Central memory CD8-positive, alpha-beta T cell (primary cell): ENCODE data around the gene SMIM26.
"Not testable (repeated sequence)": the region's sequence is repeated elsewhere in the genome, so short reads cannot be mapped to it uniquely, and the experiment has no call there.

Source experiments
- ATAC-seq: fragments of 150-1000 bp; cut with Tn5 transposase; replicated peaks from 2 replicates; pipeline ENCODE4 v1.10.0; 2022; ENCODE audit warnings: mild to moderate bottlenecking, moderate FRiP score, moderate number of reproducible peaks; ENCODE audit not compliant: poor library complexity, severe bottlenecking; ENCODE audit errors: extremely low read depth
- DNase-seq, 2 donors: peaks; one replicate each; pipeline ENCODE4 v3.0.0; 2021; ENCODE audit warnings: low spot score in 2 of 2
- H3K27ac Mint-ChIP-seq: one replicate; pipeline ENCODE4 v1.8.0; 2022; ENCODE audit warnings: low read depth, mild to moderate bottlenecking, moderate library complexity, mixed read lengths
- H3K27me3 Mint-ChIP-seq: one replicate; pipeline ENCODE4 v1.8.0; 2022; ENCODE audit warnings: mixed read lengths
- H3K36me3 Mint-ChIP-seq: one replicate; pipeline ENCODE4 v1.8.0; 2022; ENCODE audit warnings: mild to moderate bottlenecking, moderate library complexity, mixed read lengths; ENCODE audit not compliant: insufficient read depth
- H3K4me1 Mint-ChIP-seq: one replicate; pipeline ENCODE4 v1.8.0; 2022; ENCODE audit warnings: mixed read lengths
- H3K4me3 Mint-ChIP-seq: one replicate; pipeline ENCODE4 v1.8.0; 2022; ENCODE audit warnings: mild to moderate bottlenecking, moderate library complexity, mixed read lengths
- H3K9me3 Mint-ChIP-seq: one replicate; pipeline ENCODE4 v1.8.0; 2022; ENCODE audit warnings: mixed read lengths

SMIM26 gene

DNA sequence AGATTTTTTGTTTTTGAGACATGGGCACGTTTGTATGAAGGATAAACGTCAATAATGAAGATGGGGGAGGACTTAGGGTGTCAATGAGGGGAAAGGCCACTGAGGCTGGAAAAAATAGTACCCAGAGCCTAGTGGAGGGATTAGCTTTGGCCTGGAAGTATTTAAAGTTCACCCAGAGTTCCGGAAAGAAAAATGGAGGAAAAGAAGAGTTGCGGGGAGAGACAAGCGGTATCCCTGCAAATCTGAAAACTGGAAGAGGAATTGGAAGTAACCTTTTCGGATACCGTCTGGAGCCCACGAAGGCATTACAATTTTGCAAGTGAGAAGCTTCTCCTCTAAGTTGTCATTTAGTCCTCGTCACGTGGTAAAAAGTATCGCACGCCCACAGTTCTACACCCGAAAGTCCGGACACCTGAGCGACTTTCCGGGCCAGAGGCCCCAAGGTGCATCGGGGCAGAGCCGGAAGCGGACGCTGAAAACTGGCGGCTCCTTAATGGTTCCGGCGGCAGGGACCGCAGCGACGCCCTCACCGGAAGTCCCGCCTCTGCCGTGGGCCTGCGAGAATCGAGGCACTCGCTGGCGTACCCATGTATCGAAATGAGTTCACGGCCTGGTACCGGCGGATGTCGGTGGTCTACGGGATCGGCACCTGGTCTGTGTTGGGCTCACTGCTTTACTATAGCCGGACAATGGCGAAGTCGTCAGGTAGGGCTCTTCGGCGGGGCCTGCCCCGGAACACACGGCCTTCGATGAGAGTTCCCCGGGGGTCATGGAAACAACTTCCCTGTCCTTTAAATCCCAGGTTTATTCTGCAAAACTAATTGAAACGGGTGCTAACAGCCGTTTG lies at the start of gene SMIM26:
Gene SMIM26, plus strand, starts transcription at position 541 of the 847 bp plus-strand sequence. Its CDS starts 47 bp downstream, at position 588.
- ATAC-seq: peak; percentile 99
- Mint-ChIP-seq H3K4me3 (peak within 1 kb of the TSS; percentile 79), H3K27ac (peak within 1 kb of the TSS; percentile 99), H3K27me3 (no peaks in the 10 kb centered on the region), H3K36me3 (peaks cover 26% of the 10 kb centered on the region), H3K9me3 (no peaks in the 10 kb centered on the region), H3K4me1 (peaks cover 12% of the 10 kb centered on the region)
- peak; percentile 86 to 90 for DNase-seq

GRCh38 chr20:18522066-18522465 lies 45.2 kb upstream of the SMIM26 start:
- H3K9me3 Mint-ChIP-seq, H3K27ac Mint-ChIP-seq, ATAC-seq, DNase-seq, H3K4me3 Mint-ChIP-seq, H3K27me3 Mint-ChIP-seq, H3K4me1 Mint-ChIP-seq: not testable (repeated sequence)
- peaks cover 26% of the 10 kb centered on the region for H3K36me3 Mint-ChIP-seq

- DNase-seq (no peak), ATAC-seq (no peak)
- H3K9me3 Mint-ChIP-seq: no peaks in the 10 kb centered on the region
- H3K27me3 Mint-ChIP-seq: no peaks in the 10 kb centered on the region
- no peak overlapping the region for H3K4me3 Mint-ChIP-seq
- H3K4me1 Mint-ChIP-seq: no peaks in the 10 kb centered on the region
- H3K36me3 Mint-ChIP-seq: peaks cover 34% of the 10 kb centered on the region
- H3K27ac Mint-ChIP-seq: no peak overlapping the region
Measured at GRCh38 chr20:18523066-18523465, 44.2 kb upstream of the SMIM26 start.

DNA sequence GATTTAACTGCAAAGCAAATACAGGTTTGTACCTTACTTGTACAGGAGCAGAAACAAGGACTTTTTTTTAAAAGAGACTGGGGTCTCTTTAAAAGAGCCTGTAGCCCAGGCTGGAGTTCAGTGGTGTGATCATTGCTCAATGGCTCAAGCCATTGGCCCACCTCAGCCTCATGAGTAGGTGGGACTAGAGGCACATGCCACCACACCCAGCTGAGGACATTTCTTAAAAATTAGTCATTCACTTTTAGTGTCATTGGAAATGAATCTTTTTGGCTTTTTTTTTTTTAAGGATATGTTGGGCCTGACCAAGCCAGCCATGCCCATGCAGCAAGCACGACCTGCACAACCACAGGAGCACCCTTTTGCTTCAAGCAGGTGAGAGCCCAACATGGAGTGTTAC lies 42.6 kb upstream of the SMIM26 start:
- ATAC-seq (no peak), DNase-seq (no peak)
- Mint-ChIP-seq H3K4me1 (peaks cover 9% of the 10 kb centered on the region), H3K27ac (no peak overlapping the region), H3K4me3 (no peak overlapping the region), H3K27me3 (no peaks in the 10 kb centered on the region), H3K9me3 (no peaks in the 10 kb centered on the region), H3K36me3 (peaks cover 47% of the 10 kb centered on the region)

DNA sequence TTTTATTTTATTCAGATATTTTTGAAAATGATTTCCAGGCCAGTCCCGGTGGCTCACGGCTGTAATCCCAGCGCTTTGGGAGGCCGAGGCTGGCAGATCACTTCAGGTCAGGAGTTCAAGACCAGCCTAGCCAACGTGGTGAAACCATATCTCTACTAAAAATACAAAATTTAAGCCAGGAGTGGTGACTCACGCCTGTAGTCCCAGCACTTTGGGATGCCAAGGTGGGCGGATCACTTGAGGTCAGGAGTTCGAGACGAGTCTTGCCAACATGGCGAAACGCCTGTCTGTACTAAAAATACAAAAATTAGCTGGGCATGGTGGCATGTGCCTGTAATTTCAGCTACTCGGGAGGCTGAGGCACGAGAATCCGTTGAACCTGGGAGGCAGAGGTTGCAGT lies 40.5 kb upstream of the SMIM26 start:
- ATAC-seq, H3K27me3 Mint-ChIP-seq, H3K27ac Mint-ChIP-seq, DNase-seq, H3K4me3 Mint-ChIP-seq, H3K9me3 Mint-ChIP-seq, H3K4me1 Mint-ChIP-seq: not testable (repeated sequence)
- H3K36me3 Mint-ChIP-seq: peaks cover 64% of the 10 kb centered on the region

DNA sequence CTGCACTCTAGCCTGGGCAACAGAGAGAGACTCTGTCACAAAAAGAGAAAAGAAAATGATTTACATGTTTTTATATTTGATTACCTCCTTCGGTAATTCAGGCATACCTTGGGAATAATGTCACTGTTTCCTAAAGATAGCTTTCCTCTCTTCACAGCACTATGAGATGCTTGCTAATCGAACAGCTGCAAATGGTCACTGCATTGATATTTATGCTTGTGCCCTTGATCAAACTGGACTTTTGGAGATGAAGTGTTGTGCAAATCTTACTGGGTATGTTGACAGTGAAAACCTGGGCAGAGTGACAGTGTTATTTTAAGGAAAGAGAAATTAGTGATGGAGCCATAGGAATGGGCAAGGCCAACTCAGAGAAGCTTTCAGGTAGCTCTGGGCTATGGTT lies 39.9 kb upstream of the SMIM26 start:
- H3K36me3 Mint-ChIP-seq: peaks cover 70% of the 10 kb centered on the region
- no peak overlapping the region for H3K27ac Mint-ChIP-seq
- ATAC-seq (no peak), DNase-seq (no peak)
- no peaks in the 10 kb centered on the region for H3K27me3 Mint-ChIP-seq
- H3K4me3 Mint-ChIP-seq: no peak overlapping the region
- peaks cover 9% of the 10 kb centered on the region for H3K4me1 Mint-ChIP-seq
- H3K9me3 Mint-ChIP-seq: no peaks in the 10 kb centered on the region

- ATAC-seq (no peak), DNase-seq (no peak)
- no peaks in the 10 kb centered on the region for H3K27me3 Mint-ChIP-seq
- no peaks in the 10 kb centered on the region for H3K9me3 Mint-ChIP-seq
- no peak overlapping the region for H3K27ac Mint-ChIP-seq
- H3K4me1 Mint-ChIP-seq: peaks cover 9% of the 10 kb centered on the region
- peaks cover 74% of the 10 kb centered on the region for H3K36me3 Mint-ChIP-seq
- H3K4me3 Mint-ChIP-seq: no peak overlapping the region
Measured at GRCh38 chr20:18527836-18528235, 39.4 kb upstream of the SMIM26 start.

DNA sequence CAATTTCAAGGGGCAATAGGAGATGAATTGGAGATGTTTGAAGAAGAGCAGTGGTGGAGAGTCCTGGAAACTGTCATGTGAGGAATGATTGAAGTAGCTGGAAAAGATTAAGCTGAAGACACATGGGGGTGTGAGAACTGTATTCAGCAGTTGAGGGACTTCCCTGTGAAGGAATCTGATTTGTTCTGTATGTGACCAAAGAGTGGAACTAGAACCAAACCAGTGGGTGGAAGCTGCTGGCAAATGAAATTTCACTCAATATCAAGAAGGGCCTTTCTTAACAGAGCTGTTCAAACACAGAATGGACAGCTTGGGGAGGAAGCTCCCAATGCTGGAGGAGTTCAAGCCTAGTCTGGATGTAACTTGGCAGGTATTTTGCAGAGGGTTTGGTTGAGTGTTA lies 38.2 kb upstream of the SMIM26 start:
- ATAC-seq: no peak

GRCh38 chr20:18532626-18533025 lies 34.6 kb upstream of the SMIM26 start:
- ATAC-seq (no peak), DNase-seq (no peak)
- Mint-ChIP-seq H3K4me1 (peaks cover 9% of the 10 kb centered on the region), H3K27ac (no peak overlapping the region), H3K9me3 (no peaks in the 10 kb centered on the region), H3K4me3 (no peak overlapping the region), H3K27me3 (no peaks in the 10 kb centered on the region), H3K36me3 (peaks cover 69% of the 10 kb centered on the region)

More for the DNA sequence above, 38.2 kb upstream of the SMIM26 start:
- Mint-ChIP-seq H3K9me3 (no peaks in the 10 kb centered on the region), H3K27me3 (no peaks in the 10 kb centered on the region), H3K4me1 (peaks cover 9% of the 10 kb centered on the region), H3K36me3 (peaks cover 80% of the 10 kb centered on the region), H3K4me3 (no peak overlapping the region), H3K27ac (no peak overlapping the region)
- DNase-seq: no peak

DNA sequence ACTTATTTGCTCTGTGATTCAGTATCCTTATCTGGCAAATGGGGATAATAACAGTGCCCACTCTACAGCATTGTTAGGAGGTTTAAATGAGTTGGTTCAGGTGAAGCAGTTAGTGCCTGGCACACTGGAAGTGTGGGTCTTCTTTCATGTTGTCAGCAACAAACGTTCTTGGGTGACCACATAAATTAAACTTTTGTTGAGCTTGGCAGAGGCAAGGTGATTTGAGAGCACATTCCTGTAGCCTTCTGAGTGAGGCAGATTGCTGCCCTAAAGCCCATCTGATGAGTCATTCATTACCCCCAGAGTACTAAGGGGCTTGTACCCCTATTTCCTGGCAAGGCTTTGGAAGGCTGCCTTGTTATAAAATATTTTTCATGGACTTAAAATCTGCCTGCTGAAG lies 33.7 kb upstream of the SMIM26 start:
- H3K4me1 Mint-ChIP-seq: peaks cover 6% of the 10 kb centered on the region
- no peaks in the 10 kb centered on the region for H3K27me3 Mint-ChIP-seq
- DNase-seq (no peak), ATAC-seq (no peak)
- no peak overlapping the region for H3K27ac Mint-ChIP-seq
- H3K36me3 Mint-ChIP-seq: peaks cover 66% of the 10 kb centered on the region
- no peaks in the 10 kb centered on the region for H3K9me3 Mint-ChIP-seq
- no peak overlapping the region for H3K4me3 Mint-ChIP-seq

- no peaks in the 10 kb centered on the region for H3K4me1 Mint-ChIP-seq
- no peak overlapping the region for H3K27ac Mint-ChIP-seq
- ATAC-seq: no peak
- H3K4me3 Mint-ChIP-seq: no peak overlapping the region
- DNase-seq: no peak
- no peaks in the 10 kb centered on the region for H3K27me3 Mint-ChIP-seq
- no peaks in the 10 kb centered on the region for H3K9me3 Mint-ChIP-seq
- H3K36me3 Mint-ChIP-seq: peaks cover 63% of the 10 kb centered on the region
Measured at GRCh38 chr20:18533978-18534644, 33.1 kb upstream of the SMIM26 start.

DNA sequence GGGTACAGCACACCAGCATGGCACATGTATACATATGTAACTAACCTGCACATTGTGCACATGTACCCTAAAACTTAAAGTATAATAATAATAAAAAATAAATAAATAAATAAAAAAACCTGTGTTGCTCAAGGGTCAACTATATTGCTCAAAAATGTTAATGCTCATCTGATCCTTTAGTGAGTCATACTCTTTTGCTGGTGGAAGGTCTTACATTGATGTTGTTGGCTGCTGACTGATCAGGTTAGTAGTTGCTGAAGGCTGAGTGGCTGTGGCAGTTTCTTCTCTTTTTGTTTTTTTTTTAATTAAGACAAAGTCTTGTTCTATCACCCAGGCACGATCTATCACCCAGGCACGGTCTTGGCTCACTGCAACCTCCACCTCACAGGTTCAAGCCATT lies 29.6 kb upstream of the SMIM26 start:
- H3K27me3 Mint-ChIP-seq: no peaks in the 10 kb centered on the region

GRCh38 chr20:18541741-18542140 lies 25.5 kb upstream of the SMIM26 start:
- DNase-seq (no peak), ATAC-seq (no peak)
- no peaks in the 10 kb centered on the region for H3K9me3 Mint-ChIP-seq
- no peak overlapping the region for H3K27ac Mint-ChIP-seq
- H3K36me3 Mint-ChIP-seq: peaks cover 48% of the 10 kb centered on the region
- H3K4me3 Mint-ChIP-seq: no peak overlapping the region
- no peaks in the 10 kb centered on the region for H3K27me3 Mint-ChIP-seq
- H3K4me1 Mint-ChIP-seq: no peaks in the 10 kb centered on the region

More for the DNA sequence above, 29.6 kb upstream of the SMIM26 start:
- Mint-ChIP-seq H3K4me1 (no peaks in the 10 kb centered on the region), H3K4me3 (no peak overlapping the region), H3K27ac (no peak overlapping the region), H3K36me3 (peaks cover 51% of the 10 kb centered on the region), H3K9me3 (no peaks in the 10 kb centered on the region)
- DNase-seq (no peak), ATAC-seq (no peak)
